Limb (tissue), 2 donors: ENCODE measurements around the gene C2CD5.
A peak's percentile ranks its signal among the peaks of the same experiment; 100 is the strongest.
"Not testable (repeated sequence)": the region's sequence is repeated elsewhere in the genome, so short reads cannot be mapped to it uniquely, and the experiment has no call there.

ENCODE experiments used
- DNase-seq, 2 donors: peaks; one replicate each; pipeline ENCODE4 v3.0.0-alpha.2; 2016; ENCODE audit errors: extremely low spot score in 2 of 2

The C2CD5 gene, protein sequence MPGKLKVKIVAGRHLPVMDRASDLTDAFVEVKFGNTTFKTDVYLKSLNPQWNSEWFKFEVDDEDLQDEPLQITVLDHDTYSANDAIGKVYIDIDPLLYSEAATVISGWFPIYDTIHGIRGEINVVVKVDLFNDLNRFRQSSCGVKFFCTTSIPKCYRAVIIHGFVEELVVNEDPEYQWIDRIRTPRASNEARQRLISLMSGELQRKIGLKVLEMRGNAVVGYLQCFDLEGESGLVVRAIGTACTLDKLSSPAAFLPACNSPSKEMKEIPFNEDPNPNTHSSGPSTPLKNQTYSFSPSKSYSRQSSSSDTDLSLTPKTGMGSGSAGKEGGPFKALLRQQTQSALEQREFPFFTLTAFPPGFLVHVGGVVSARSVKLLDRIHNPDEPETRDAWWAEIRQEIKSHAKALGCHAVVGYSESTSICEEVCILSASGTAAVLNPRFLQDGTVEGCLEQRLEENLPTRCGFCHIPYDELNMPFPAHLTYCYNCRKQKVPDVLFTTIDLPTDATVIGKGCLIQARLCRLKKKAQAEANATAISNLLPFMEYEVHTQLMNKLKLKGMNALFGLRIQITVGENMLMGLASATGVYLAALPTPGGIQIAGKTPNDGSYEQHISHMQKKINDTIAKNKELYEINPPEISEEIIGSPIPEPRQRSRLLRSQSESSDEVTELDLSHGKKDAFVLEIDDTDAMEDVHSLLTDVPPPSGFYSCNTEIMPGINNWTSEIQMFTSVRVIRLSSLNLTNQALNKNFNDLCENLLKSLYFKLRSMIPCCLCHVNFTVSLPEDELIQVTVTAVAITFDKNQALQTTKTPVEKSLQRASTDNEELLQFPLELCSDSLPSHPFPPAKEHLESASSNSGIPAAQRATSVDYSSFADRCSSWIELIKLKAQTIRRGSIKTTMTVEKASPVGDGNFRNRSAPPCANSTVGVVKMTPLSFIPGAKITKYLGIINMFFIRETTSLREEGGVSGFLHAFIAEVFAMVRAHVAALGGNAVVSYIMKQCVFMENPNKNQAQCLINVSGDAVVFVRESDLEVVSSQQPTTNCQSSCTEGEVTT

DNA sequence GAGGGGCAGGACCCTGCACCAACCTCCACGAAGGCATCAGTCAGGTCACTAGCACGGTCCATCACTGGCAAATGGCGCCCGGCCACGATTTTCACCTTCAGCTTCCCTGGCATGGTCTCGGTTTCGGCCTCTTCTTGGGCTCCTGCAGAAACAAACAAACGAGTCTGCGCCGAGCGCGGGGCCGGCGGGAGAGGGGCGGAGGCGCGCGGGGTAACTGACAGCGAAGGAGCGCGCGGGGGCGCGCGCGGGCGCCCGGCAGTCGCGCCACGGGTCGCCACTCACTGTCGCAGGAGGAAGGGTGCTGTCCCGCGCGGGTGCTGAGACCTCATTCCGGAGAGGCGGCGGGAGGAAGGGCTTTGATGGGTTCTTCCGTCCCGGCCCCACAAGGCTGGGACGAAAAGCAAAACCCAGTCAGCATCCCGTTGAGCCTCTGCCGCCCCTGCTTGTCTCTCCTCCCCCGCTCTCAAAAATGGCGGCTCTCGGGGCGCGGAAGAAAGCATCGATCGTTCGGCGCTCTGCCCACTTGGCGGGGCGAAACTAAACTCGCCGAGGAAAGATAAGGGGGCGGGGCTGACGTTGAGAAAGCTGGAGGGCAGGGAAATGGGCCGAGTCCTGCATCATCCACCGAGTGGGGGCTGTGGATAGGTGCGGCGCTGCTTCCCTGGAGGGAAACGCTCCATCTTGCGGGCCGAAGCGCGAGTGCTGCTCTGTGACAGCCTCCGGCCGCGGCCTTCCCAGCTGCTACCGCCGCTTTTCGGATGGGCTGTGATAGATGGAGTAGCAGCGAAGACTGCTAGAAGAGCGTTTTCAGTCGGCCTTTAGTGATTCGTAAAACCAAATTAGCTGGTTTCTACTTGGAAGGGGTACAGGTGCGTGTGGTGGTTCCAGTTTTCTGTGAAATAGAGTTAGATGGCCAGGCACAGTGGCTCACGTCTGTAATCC, at the start of gene C2CD5:
Gene C2CD5, minus strand, starts transcription at position 505 of the 942 bp plus-strand sequence. Its CDS starts 392 bp downstream, at position 113.
- peak; percentile 97 to 98 for DNase-seq

DNA sequence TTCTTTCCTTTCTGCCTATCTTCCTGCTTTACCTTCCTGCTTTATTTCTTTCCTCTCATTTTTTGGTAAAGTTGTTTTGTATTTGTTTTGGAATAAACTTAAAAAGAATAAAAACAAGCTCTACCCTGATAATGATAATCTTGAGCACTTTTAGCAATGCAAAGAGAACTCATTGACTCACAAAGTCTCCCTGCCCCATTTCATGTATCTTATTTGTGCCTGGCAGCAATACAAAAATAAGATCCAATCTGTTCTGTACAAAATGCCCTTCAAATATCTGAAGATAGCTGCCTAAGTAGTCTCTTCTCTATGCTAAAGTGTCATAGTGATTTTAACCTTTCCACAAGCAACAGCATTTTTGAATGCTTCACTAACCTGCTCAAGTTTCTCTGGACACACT, 49.5 kb upstream of the C2CD5 start:
- DNase-seq = no peak

DNA sequence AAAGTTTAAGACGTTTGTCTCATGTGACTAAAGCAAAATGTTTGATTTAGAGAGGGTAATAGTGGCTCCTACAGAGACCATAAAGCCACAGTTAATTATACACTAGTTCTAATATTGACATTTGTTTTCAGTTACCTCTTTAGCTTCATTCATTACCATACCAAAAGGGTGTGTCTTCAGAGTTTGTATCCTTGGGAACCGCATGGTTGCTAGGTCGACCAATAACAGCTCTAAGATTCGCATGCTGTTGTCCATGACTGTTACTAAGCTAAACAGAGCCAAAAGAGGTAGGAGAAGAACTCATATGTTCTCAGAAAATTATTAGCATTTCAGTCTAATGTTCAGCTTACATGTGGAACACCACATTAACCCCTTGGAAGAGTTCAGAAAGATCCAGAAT, 44.5 kb upstream of the C2CD5 start:
- DNase-seq = no peak

DNA sequence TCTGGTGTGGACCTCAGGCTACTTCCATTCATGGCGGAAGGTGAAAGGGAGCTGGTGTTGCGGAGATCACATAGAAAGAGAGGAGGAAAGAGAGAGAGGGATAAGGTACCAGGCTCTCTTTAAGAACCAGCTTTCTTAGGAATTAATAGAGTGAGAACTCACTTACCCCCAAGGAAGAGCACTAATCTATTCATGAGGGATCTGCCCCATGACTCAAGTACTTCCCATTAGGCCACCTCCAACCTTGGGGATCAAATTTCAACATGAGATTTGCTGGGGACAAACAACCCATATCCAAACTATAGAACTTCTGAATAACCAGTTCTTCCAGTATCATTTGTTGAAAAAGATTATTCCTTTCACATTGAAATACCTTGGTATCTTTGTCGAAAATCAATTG, 34.0 kb upstream of the C2CD5 start:
- DNase-seq = no peak

DNA sequence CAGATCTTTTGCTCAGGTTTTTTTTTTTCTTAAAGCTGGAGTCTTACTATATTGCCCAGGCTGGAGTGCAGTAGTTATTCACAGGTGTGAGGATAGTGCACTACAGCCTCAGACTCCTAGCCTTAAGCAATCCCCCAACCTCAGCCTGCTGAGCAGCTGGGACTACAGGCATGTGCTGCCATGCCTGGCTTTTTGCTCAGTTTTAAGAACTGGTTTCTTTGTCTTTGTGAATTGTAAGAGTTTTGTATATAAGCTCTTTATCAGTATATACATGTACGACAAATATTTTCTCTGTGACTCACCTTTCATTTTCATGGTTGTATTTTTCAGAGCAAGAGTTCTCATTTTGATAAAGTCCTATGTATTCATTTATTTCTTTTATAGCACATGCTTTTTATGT, 33.3 kb upstream of the C2CD5 start:
- no peak for DNase-seq

DNA sequence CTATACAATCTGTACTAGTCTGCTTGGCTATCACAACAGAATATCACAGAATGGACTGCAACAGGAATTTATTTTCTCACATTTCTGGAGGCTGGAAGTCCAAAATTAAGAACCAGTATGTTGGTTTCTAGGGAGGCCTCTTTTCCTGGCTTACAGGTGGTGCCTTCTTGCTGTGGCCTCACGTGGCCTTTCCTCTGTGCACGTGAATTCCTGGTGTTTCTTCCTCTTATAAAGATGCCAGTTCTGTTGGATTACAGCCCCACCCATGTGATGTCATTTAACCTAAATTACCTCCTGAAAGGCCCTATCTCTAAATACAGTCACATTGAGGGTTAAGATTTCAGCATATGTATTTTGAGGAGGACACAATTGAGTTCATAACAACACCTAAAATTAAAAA, 32.1 kb upstream of the C2CD5 start:
- DNase-seq = no peak

DNA sequence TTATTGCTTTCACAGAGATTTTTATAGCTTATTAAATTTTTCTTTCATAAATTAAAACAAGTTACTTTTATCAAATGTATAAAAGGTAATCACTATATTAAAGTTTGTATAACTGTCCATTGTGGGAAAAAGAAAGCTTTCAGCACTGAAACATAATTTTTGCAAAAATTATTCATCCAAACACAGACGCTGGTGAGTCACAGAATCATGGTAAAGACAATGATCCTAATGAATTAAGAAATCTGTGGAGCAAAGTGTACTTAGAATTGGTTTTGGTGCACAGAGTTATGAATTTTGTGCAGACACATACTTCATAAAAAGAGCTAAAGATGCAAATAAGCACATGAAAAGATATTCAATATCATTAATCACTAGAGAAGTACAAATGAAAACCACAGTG, 31.7 kb upstream of the C2CD5 start:
- DNase-seq = no peak

DNA sequence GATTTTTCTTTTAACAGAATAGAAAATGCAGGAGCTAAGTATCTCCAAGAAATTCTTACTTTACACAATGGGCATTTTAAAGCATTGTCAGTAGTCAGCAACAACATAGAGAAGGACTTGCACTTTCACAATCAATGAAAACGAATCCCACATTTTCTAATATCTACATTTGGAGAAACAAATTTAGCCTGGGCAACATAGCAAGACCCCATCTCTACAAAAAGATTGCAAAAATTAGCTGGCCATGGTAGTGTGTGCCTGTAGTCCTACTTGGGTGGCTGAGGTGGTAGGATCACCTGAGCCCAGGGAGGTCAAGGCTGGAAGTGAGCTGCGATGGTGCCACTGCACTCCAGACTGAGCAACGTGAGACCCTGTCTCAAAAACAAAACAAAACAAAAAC, 30.6 kb upstream of the C2CD5 start:
- no peak for DNase-seq

DNA sequence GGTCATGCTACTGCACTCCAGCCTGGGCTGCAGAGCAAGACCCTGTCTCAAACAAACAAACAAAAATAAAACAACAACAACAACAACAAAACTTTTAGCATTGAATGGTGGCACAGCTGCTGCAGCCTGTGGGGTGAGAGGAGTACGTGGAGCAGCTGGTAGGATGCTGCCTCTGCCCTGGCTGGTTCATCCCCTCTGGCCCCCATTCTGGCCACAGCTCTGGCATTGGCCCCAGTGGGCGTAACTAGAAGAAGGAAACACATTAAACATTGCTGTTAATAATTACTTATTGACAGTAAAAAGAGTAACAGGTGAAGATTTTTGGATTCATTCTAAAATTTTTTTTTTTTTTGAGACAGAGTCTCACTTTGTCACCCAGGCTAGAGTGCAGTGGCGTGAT, 28.8 kb upstream of the C2CD5 start:
- no peak for DNase-seq

DNA sequence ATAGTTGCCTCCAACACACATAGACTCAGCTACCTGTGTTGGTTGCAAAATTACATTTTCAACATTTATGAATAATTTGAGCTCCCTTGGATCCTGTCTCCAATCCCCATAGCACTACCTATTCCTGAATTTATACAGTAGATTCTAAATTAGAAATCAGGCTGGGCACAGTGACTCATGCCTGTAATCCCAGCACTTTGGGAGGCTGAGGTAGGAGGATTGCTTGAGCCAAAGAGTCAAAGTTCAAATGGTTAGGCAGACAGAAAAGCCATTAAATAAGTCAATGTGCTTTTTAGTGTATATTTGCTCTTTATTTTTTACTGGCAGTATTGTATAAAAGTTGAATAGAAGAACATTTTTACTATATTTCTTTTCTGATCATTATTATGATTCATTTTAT, 24.9 kb upstream of the C2CD5 start:
- DNase-seq = no peak

DNA sequence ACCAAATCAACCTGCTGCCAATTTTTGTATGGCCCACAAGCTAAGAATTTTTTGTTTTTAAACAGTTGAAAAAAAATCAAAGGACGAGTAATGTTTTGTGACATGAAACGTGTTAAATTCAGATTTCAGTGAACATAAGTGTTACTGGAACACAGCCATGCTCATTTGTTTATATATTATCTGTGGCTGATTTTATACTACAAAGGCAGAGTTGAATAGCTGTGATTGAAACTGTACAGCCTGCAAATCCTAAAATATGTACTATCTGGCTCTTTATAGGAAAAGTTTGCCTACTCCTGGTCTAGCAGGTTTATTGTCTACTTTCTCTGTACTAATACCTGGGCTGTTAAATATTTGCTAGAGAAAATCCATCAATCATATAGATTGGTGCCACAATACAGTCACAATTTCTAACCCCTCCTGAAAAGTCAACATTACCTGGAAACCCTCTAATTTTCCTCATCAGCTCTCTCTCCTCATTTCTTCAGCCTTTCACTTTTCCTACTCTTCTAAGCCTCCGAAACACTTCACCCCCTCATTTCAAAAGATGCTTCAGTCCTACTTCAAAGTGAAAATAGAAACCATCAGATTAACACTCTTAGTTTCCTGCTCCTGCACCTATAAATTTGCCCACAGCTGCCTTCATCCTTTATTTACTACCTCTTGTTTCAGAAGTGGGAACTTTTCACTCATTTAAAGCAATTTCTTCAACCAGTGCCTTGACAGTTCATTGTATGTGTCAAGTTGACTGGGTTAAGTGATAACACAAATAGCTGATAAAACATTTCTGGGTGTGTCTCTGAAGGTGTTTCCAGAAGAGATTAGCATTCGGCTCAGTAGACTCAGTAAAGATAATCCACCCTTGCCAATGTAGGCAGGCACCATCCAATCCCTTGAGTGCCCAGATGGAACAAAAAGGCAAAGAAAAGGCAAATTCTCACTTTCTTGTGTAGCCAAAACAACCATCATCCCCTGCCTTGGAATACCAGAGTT, 18.0 kb upstream of the C2CD5 start:
- DNase-seq = no peak

DNA sequence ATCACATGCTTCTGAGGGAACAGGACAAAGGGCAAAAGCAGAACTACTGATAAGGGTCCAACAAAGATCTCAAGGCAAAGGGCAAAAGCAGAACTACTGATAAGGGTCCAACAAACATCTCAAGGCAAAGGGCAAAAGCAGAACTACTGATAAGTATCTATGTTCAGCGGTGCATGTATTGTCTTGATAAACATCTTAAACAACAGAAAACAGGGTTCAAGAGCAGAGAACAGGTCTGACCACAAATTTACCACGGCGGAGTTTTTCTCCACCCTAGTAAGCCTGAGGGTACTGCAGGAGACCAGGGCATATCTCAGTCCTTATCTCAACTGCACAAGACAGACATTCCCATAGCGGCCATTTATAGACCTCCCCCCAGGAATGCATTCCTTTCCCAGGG, 10.4 kb upstream of the C2CD5 start:
- DNase-seq = not testable (repeated sequence)

DNA sequence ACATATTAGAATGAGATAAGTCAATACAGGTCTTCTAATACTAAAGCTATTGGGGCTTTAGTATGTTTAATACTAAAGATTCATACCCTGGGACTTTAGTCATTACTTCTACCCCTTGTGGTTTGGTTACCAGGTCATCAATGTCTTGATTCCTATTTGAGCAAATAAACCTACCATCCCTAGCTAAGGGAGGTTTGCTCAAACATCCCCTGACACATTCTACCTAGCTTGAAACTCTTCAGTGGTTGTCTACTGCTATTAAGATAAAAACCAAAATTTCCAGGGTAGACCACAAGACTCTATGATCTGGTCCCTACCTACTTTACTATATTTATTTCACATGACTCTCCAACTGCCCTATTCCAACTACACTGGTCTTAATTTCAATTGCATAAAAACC, 7.3 kb upstream of the C2CD5 start:
- no peak for DNase-seq

DNA sequence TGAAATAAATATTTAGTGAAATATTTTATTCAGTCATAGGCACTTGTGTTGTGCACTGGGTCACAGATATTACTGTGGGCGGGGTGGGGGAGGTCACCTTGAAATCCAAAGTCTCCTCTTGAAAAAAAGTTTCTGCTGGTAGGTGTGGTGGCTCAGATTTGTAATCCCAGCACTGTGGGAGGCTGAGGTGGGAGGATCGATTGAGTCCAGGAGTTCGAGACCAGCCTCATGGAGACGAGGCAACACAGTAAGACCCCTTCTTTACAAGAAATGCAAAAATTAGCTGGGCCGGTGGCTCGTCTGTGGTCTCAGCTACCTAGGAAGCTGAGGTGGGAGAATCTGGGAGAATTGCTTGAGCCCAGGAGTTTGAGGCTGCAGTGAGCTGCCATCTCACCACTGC, 913 bp upstream of the C2CD5 start:
- no peak for DNase-seq

DNA sequence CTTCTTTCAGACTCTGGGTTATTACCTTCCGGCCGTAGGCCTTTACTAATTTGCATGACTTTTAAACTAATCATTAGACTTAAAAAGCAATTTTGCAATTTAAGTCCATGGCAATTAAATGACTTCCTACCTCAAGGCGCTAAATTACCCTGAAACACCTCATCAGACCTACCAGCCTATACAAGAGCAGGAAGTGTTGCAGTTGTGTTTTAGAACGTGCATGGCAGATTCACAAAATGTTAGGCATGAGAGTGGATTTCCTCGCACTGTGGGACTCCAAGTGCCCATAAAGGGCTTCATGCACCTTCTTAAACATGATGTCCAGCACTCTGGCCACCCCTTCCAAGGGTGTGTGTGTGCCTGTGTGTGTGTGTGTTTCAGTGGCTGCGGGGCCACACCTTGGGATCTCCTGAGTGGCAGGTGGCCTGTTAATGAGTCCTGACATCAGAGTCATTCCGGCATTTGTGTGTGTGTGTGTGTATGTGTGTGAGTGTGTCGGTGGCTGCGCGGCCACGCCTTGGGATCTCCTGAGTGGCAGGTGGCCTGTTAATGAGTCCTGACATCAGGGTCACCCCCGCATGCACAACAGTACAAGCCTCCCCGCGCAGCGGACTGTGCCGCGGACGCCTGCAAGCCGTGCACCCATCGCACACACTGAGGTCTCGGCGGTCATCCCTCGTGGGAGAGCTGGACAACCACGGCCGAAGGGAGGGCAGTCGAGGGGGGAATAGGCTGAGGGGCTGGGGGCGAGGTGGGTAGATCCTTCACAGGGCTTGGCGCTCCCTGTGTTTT, 900 bp downstream of the C2CD5 start:
- no peak for DNase-seq

DNA sequence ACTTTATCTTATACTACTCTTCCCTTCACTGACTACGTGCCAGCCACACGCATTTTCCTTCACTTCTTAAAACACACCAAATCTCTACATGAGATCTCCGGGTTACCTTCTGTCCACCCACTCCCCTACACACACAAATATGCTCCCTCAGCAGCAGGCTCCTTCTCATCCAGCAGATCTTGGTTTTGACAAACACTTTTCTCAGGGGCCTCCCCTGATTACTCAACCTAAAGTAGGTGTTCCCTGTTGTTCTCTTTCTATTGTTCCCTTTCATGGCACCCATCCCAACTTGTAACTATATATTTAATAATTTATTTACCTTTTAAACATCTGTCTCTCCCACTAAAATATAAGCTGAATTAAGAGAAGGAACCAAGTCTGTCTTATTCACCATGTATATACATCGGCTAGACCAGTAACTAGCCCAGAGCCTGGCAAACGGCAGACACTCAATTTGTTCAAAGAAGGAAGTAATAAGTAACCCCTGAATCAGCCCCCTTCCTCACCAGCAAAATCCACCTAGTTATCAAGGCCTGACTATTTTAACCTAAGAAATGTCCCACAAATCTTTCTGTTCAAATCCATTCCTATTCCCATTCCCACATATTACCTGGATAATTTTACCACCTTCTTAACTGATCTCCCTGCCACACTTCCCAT, 2.7 kb downstream of the C2CD5 start:
- DNase-seq = no peak

DNA sequence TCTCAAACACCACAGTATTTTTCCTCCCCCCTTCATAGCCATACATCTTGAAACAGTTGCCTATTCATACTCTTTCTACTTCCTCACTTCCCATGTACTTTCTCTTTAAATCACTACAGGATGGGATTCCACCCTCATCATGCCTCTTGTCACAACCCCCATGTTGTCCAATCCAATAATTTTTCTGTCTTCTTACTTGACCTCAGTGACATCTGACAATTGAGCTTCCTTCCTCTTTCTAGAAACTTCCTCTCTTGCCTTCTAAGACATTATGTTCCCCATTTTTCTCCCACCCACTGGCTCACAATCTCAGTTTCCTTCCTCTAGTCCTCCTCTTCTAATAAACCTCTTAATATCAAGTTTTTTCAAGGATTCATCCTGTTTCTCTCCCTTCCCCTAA, 5.3 kb downstream of the C2CD5 start:
- DNase-seq = no peak

DNA sequence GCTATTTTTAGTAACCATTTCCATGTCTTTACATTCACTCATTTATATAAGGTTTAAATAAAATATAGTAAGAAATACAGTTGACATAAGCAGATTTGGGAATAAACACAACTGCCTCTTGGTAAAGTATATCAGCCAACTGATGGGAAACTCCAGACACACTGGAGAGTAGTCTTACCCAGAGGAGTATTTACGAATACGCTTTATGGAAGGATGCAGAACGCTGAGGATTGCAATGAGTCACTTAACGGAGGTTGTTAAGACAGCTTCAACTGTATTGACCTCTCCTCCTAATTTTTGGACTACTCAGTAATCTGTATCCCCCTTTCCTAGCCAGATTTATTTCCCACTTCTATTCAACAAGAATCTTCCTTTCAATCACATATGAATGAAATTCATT, 6.0 kb downstream of the C2CD5 start:
- no peak for DNase-seq
